Muscle of arm (tissue), 12 donors: ENCODE measurements around the gene TOP2A. TPM values are rescaled to one million over a fixed set of nuclear protein-coding genes. Genes with fewer than 3 reads are reported as not detected.

Source experiments
- DNase-seq: peaks from one replicate; pipeline ENCODE4 v3.0.0-alpha.2; 2013
- polyA plus RNA-seq, 12 donors: library from polyadenylated mRNA; unstranded; fragments of 120-200 nt; gene quantifications; one replicate each; pipeline ENCODE4 v1.2.1, GENCODE V29; 2013; ENCODE audit not compliant: insufficient read length in 12 of 12

Gene TOP2A
- polyA plus RNA-seq, 12 donors, result 42.0 to 251 (median 81.6) TPM

DNA sequence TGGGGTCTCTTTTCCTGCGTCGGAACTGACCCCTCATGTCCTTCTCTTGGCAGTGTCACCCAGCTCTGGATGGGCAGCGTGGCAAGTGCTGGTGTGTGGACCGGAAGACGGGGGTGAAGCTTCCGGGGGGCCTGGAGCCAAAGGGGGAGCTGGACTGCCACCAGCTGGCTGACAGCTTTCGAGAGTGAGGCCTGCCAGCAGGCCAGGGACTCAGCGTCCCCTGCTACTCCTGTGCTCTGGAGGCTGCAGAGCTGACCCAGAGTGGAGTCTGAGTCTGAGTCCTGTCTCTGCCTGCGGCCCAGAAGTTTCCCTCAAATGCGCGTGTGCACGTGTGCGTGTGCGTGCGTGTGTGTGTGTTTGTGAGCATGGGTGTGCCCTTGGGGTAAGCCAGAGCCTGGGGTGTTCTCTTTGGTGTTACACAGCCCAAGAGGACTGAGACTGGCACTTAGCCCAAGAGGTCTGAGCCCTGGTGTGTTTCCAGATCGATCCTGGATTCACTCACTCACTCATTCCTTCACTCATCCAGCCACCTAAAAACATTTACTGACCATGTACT, 38.8 kb upstream of the TOP2A start:
- no peak for DNase-seq

- DNase-seq, result no peak
Measured at GRCh38 chr17:40454613-40454995, 36.9 kb upstream of the TOP2A start.

- no peak for DNase-seq
Measured at GRCh38 chr17:40453881-40454612, 36.4 kb upstream of the TOP2A start.

GRCh38 chr17:40452921-40453378, 35.3 kb upstream of the TOP2A start:
- DNase-seq, result no peak

- DNase-seq, result peak; percentile 91
Measured at GRCh38 chr17:40452216-40452787, 34.6 kb upstream of the TOP2A start.

DNA sequence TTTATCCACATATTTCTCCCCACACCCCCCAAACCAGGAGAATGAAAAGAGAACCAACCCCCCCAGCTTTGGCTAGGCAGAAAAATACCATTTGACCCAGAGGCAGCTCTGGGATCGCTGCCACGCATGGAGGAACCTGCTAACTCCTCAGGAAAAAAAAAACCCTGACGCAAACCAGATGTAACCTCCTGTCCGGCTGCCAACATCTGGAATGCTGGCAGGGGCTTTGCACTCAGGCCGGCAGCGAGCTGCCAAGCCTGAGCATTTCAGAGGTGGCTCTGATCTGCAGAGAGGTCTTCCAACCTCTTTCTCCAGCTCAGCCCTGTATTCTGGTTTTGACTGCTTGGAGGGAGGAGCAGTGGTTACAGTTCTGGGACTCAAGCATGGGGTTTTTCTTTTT, 33.7 kb upstream of the TOP2A start:
- DNase-seq, result peak; percentile 90

- DNase-seq, result no peak
Measured at GRCh38 chr17:40450175-40450574, 32.5 kb upstream of the TOP2A start.

DNA sequence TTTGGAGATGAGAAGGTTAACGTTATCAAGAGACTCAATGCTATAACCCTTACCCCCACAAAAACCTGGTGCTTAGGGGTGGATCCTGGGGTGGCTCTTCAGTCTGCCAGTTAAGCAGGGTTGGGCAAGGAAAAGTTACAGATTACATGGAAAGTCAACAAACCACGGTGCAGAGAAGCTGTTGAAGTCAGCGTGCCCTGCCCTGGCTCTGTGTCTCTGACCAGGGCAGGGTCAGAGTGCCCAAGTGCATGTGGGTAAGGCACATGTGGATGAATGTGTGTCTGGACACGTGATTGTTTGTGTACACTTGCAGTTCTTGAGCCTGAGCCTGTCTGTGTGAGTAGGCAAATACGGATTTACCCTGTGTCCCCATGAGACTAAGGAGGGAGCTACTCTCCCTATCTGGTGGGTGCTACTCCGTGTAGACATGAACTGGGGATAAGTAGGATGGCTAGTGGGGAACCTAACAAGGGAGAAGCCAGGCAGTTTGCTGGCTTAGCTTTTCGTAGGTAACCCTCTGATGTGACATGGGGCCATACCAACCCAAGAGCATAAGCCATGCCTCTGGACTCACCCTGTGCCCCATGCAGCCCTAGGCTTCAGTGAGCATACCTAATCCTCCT, 31.1 kb upstream of the TOP2A start:
- no peak for DNase-seq

GRCh38 chr17:40448213-40448638, 30.5 kb upstream of the TOP2A start:
- no peak for DNase-seq

GRCh38 chr17:40447806-40448205, 30.1 kb upstream of the TOP2A start:
- no peak for DNase-seq

DNA sequence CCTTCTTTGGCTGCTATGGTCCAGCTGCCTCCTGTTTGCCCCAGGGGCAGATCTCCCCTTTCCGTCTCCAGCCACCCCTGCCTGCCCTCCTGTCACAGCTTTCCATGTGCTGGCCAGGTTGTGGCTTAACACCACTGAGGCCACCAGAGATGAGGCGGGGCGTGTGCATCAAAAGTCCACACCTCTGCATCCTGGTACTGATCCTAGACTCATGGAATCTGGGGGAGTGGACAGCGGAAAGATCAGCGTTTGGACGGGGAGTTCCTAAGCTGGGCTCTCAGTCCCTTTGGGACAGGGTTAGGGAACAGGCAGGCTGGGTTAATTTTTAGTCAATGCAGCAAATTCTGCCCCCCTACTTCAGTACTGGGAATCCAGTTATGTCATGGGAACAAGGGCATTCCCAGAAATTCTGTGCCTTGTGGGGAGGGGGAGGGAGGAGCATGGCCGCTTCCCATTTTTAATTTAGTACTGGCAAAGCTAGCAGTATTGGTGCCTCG, 29.5 kb upstream of the TOP2A start:
- DNase-seq, result no peak

- no peak for DNase-seq
Measured at GRCh38 chr17:40445751-40446468, 28.2 kb upstream of the TOP2A start.

DNA sequence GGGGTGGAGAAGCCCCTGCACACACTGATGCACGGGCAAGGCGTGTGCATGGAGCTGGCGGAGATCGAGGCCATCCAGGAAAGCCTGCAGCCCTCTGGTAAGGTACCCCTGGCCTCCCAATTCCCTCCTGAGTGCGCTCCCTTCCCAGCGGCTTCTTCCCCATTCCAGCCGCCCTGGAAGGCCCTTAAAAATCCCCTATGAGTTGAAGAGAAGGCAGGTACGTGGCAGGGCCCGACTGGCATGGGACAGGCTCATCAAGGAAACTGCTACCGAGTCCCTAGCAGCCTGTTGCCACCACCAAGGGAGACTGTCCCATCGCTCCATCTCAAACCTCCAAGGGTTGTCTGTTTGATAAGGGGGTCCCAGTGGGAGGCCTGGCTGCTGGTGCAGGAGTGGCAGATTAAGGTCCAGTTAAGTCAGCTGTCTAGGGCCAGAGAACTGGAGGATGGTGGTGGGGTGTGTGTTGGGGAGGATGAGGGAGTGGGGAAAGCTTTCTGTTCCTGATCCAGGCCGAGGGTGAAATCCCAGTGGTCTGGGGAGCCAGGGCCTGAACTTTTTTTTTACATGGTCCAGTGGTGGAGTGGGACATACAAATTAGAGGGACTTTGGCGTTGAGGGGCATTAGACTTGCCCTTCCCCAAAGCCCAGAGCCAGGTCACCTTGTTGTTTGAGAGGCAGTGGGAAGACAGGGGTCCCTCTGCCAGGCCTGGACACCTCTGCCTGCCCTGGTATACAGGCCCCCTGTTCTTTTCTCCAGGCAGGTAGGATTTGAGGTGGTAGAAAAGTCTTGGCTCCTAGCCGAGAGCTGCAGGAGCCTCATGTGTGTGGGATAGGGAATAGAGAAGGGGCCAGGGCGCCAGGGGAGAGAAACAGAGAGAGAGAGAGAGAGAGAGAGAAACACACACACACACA, 26.5 kb upstream of the TOP2A start:
- DNase-seq, result no peak

GRCh38 chr17:40443196-40443987, 25.7 kb upstream of the TOP2A start, which contains the start of gene IGFBP4:
TSS of gene IGFBP4 (plus strand) at chr17:40443450. CDS start at chr17:40443736, 286 bp downstream.
- DNase-seq, result peak; percentile 82

DNA sequence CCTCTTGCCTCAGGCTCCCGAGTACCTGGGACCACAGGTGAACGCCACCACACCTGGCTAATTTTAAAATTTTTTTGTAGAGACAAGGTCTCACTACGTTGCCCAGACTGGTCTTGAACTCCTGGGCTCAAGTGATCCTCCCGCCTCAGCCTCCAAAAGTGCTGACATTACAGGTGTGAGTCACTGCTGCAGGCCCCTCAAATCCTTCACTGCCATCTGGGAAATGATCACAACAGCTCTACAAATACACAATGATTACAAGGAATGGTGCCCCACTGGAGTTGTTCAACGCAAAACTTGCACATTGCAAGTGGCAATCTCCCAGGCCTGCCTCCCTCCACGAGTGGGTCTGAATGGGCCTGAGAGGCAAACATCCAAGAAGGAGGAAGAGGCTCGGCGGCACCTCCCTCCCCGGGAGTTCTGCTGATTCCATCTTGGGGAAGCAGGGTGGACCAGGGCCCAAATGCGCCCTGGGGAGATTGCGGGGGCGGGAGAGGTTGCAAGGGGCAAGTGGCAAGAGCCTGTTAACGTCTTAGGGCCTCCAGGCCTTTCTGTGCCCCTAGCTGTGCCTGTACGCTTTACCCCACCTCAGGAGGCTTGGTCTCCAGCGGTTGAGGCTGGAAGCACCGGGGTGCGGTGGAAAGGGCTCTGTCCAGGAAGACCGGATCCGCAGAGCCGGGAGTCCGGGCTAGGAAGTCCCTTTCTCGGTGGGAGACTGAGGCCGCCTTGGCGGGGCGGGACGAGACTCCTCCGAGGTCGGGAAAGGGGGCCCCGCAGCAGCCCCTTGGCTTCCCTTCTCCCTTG, 24.9 kb upstream of the TOP2A start:
- DNase-seq, result no peak

- no peak for DNase-seq
Measured at GRCh38 chr17:40440166-40440565, 22.5 kb upstream of the TOP2A start.

- no peak for DNase-seq
Measured at GRCh38 chr17:40437095-40437732, 19.5 kb upstream of the TOP2A start.

DNA sequence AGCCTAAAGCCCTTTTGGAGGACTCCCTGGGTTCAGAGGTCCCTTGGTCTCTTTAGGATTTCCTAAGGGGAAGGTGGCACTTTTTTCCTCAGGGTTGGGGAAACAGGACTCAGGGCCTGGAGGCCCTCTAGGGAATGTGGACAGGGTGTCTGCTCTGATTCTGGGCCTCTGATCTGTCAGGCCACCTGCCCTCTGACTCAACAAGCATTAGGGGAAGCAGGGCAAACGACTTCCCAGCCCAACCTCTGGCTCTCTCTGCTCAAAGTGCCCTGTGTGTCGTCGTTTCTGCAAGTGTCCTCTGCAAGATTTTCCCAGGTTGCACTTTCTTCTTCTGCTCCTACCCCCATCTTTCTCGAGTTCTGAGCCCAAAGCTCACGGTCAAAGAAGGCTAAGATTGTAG, 18.9 kb upstream of the TOP2A start:
- no peak for DNase-seq
